Nephron (organoid): ENCODE measurements around the gene CDH4.

Experiments used
- H3K27ac Mint-ChIP-seq, 3 experiments: 2 replicates each; pipeline ENCODE4 v1.8.0; 2020; ENCODE audit warnings: mixed read lengths in 3 of 3, mild to moderate bottlenecking in 2 of 3, moderate library complexity in 1 of 3
- H3K27me3 Mint-ChIP-seq: 2 replicates; pipeline ENCODE4 v1.8.0; 2021; ENCODE audit warnings: low read depth, mild to moderate bottlenecking, moderate library complexity, mixed read lengths
- H3K36me3 Mint-ChIP-seq: 2 replicates; pipeline ENCODE4 v1.8.0; 2020; ENCODE audit warnings: low read depth, mixed read lengths
- H3K4me1 Mint-ChIP-seq: 2 replicates; pipeline ENCODE4 v1.8.0; 2020; ENCODE audit warnings: mixed read lengths
- H3K4me3 Mint-ChIP-seq, 3 experiments: 2 replicates each; pipeline ENCODE4 v1.8.0; 2020; ENCODE audit warnings: mild to moderate bottlenecking in 3 of 3, mixed read lengths in 3 of 3, moderate library complexity in 2 of 3
- H3K9me3 Mint-ChIP-seq: 2 replicates; pipeline ENCODE4 v1.8.0; 2020; ENCODE audit warnings: mixed read lengths
- CTCF ChIP-seq, 3 experiments: fragments of 200-600 bp; sonication (generic); IDR thresholded peaks; one replicate each; pipeline ENCODE4 v1.5.0; 2021; ENCODE audit warnings: antibody characterized with exemption in 3 of 3; ENCODE audit not compliant: unreplicated experiment in 3 of 3

The CDH4 gene

GRCh38 chr20:61835791-61836350 lies 583.8 kb downstream of the CDH4 start:
- no peak for TF ChIP-seq CTCF (IDR thresholded peaks at IDR 0.05; ENCODE audit: unreplicated experiment in 3 of 3)
- Mint-ChIP-seq H3K4me1 (peaks cover 6% of the 10 kb centered on the region), H3K36me3 (no peaks in the 10 kb centered on the region), H3K27me3 (peaks cover 8% of the 10 kb centered on the region), H3K27ac (no peak overlapping the region), H3K9me3 (no peaks in the 10 kb centered on the region), H3K4me3 (no peak overlapping the region)

GRCh38 chr20:61837200-61837599 lies 585.1 kb downstream of the CDH4 start:
- H3K36me3 Mint-ChIP-seq: no peaks in the 10 kb centered on the region
- TF ChIP-seq CTCF (IDR thresholded peaks at IDR 0.05; ENCODE audit: unreplicated experiment in 3 of 3): no peak
- no peaks in the 10 kb centered on the region for H3K9me3 Mint-ChIP-seq
- peaks cover 10% of the 10 kb centered on the region for H3K27me3 Mint-ChIP-seq
- peaks cover 6% of the 10 kb centered on the region for H3K4me1 Mint-ChIP-seq
- no peak overlapping the region for H3K4me3 Mint-ChIP-seq
- no peak overlapping the region for H3K27ac Mint-ChIP-seq

GRCh38 chr20:61839223-61839911 lies 587.3 kb downstream of the CDH4 start:
- no peak for TF ChIP-seq CTCF (IDR thresholded peaks at IDR 0.05; ENCODE audit: unreplicated experiment in 3 of 3)
- Mint-ChIP-seq H3K27ac (no peak overlapping the region), H3K4me1 (peaks cover 6% of the 10 kb centered on the region), H3K4me3 (no peak overlapping the region), H3K36me3 (no peaks in the 10 kb centered on the region), H3K9me3 (no peaks in the 10 kb centered on the region), H3K27me3 (peaks cover 14% of the 10 kb centered on the region)

DNA sequence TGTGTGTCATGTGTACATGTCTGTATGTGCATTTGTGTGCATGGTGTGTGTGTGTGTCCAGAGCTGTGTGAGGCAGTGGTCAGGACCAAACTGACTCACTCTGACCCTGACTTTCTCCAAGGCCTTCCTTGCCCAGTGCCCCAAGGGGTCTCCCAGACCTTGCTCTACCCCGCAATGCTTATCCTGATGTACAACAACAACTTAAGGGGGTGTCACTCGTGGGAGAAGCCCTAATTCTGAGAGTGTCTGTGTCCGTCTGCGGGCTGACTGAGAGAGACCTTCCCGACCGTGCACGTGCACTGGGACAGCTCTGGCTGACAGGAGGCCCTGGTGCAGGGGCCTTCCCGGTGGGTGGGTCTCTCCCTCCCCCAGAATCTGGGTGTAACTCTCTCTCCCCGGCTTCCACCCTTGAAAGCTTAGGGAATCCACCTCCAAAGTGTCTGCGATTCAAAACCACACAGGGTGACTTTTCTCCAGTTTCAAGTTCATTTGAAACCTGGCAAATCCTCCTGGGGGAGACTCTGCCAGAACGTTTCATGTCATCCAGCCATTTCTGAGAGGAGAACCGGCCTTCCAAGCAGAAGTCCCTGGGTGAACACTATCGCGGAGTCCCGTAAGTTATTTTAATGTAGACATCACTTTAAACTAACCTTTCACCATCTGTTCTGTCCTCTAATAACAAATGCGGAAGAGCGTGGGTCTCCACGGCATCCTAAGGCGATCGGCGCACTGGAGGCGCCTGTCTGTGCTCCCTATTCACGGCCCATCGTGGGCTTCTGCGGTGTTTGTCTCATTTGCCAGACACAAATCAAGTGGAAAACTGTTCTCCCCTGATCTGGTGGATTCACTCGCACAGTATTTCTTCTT lies 588.1 kb downstream of the CDH4 start:
- TF ChIP-seq CTCF (IDR thresholded peaks at IDR 0.05; ENCODE audit: unreplicated experiment in 3 of 3): no peak
- H3K27me3 Mint-ChIP-seq: peaks cover 14% of the 10 kb centered on the region
- no peaks in the 10 kb centered on the region for H3K36me3 Mint-ChIP-seq
- no peaks in the 10 kb centered on the region for H3K9me3 Mint-ChIP-seq
- peaks cover 6% of the 10 kb centered on the region for H3K4me1 Mint-ChIP-seq
- H3K27ac Mint-ChIP-seq: peak overlapping the region in 1 of 3 experiments; percentile 26
- peak overlapping the region in 1 of 3 experiments; percentile 39 for H3K4me3 Mint-ChIP-seq

GRCh38 chr20:61840779-61841455 lies 588.9 kb downstream of the CDH4 start:
- TF ChIP-seq CTCF (IDR thresholded peaks at IDR 0.05; ENCODE audit: unreplicated experiment in 3 of 3): no peak
- Mint-ChIP-seq H3K4me3 (no peak overlapping the region), H3K27ac (no peak overlapping the region), H3K36me3 (no peaks in the 10 kb centered on the region), H3K4me1 (peaks cover 6% of the 10 kb centered on the region), H3K9me3 (no peaks in the 10 kb centered on the region), H3K27me3 (peaks cover 14% of the 10 kb centered on the region)
